AG09309 (cell line): ENCODE measurements around the gene ELAVL2.

Source experiments
- DNase-seq: peaks from one replicate; pipeline ENCODE4 v3.0.0-alpha.2; 2010; ENCODE audit warnings: low read depth
- H3K4me3 ChIP-seq: 2 replicates; pipeline ENCODE4 v1.5.1; 2011; ENCODE audit warnings: mild to moderate bottlenecking, low read depth, low read length, moderate library complexity; ENCODE audit not compliant: control insufficient read depth
- TF ChIP-seq, protein P1 (sequence below): IDR thresholded peaks from 2 replicates; pipeline ENCODE4 v1.5.1; 2011; ENCODE audit warnings: mild to moderate bottlenecking, low read depth, low read length, inconsistent platforms; ENCODE audit not compliant: insufficient read depth, control insufficient read depth; ENCODE audit errors: missing control alignments

The ELAVL2 gene

DNA sequence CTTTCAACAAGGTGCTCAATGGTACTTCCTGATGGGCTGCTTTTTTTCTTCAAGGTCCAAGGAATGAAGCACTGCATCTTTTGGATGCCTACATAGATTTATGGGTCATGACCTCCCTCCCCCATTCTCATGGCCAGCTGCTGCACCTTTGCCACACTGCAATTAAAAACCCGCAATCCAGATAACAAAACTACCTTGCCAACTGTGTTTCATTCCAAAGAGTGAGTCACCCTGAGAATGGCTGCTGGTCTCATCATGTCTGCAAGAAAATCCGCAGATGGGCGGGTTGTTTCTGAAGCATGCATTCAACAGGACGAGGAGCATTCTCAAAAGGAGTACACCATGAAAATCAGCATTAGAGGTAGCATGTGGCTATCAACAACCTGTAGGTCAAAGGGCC lies 139.8 kb downstream of the ELAVL2 start:
- TF ChIP-seq, protein P1, sequence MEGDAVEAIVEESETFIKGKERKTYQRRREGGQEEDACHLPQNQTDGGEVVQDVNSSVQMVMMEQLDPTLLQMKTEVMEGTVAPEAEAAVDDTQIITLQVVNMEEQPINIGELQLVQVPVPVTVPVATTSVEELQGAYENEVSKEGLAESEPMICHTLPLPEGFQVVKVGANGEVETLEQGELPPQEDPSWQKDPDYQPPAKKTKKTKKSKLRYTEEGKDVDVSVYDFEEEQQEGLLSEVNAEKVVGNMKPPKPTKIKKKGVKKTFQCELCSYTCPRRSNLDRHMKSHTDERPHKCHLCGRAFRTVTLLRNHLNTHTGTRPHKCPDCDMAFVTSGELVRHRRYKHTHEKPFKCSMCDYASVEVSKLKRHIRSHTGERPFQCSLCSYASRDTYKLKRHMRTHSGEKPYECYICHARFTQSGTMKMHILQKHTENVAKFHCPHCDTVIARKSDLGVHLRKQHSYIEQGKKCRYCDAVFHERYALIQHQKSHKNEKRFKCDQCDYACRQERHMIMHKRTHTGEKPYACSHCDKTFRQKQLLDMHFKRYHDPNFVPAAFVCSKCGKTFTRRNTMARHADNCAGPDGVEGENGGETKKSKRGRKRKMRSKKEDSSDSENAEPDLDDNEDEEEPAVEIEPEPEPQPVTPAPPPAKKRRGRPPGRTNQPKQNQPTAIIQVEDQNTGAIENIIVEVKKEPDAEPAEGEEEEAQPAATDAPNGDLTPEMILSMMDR, result no peak
- H3K4me3 ChIP-seq, result no peak overlapping the region
- DNase-seq, result no peak

DNA sequence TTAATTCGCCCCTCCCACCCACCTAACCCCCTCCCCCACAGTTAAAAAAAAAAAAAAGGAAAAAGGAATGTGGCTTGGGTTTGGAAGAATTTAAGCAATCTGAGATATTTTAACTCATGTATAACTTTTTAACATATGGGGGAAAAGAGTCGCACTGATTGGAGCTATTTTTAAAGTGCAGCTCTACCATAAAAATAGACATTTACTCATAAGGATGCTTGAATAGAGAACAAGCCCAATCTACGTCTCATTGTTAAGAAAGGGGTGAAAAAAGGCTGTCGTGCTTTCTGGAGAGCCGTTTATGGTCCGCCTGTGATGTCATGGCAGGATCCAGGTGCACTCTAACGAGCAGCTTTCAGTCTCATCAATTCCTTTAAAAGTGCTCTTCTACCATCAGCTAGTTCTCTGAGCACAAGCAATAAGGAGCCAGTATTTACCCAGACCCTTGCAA lies 142.4 kb downstream of the ELAVL2 start:
- TF ChIP-seq, protein P1, result no peak
- DNase-seq, result no peak
- no peak overlapping the region for H3K4me3 ChIP-seq

DNA sequence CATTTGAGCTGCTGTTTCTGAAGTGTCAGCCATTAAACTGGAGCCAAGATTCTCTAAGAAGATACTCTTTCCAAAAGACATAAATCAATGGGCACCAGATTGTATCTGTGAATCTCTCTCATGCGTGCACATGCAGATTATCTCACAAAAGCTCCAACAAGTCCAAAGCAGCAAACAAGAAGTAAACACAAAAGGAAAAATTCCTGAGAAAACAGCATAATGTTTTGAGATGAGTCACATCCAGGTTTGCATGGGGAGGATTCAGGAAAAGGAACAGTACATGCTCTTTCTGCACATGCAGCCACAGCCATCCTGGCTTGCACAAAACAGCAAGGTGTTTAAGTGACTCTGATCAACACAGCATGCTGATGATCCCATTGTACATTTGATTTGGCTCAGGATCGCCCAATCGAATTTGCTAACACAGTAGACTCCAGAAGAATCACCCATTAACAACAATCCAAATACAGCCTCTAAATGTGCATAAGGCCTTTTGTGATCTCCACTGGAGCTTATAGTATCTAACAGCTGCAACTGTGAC lies 143.1 kb downstream of the ELAVL2 start:
- H3K4me3 ChIP-seq, result no peak overlapping the region
- TF ChIP-seq, protein P1, result no peak
- DNase-seq, result no peak

DNA sequence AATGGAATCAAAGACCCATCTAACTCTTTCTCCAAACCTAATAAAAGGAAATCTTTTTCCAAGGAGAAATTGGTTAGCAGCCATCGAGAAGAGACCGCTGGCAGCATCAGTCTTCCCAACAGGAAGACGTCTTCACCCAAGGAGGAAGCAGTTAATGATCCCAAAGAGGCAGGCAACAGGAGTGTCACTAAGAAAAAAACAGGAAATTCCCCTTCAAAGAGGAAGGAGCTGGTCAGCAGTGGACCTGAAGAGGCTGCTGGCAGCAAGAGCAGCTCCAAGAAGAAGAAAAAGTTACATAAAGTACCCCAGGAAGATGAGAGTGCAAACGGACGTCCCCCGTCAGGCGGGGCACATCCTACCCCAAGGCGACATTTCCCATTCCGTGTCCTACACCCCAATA lies 143.7 kb downstream of the ELAVL2 start:
- TF ChIP-seq, protein P1, result no peak

DNA sequence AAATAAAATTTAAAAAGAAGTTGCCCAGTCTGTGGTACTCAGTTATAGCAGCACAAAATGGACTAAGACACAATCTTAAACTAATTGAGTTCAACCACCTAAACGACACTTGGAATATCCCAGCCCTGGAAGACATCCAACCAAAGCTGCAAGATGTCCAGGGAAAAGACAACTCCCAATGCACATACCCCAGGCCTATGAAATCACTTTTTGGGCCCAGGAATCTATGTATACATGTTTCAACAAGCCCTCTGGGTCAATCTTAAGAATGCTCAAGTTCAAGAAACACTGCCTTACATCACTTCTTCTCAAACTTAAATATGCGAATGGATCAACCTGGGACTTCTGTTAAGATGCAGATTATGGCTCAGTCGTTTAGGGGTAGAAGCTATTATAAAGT lies 148.6 kb downstream of the ELAVL2 start:
- TF ChIP-seq, protein P1, result no peak
- H3K4me3 ChIP-seq, result no peak overlapping the region
- DNase-seq, result no peak

More for the DNA sequence above, 143.7 kb downstream of the ELAVL2 start:
- no peak for DNase-seq
- no peak overlapping the region for H3K4me3 ChIP-seq

DNA sequence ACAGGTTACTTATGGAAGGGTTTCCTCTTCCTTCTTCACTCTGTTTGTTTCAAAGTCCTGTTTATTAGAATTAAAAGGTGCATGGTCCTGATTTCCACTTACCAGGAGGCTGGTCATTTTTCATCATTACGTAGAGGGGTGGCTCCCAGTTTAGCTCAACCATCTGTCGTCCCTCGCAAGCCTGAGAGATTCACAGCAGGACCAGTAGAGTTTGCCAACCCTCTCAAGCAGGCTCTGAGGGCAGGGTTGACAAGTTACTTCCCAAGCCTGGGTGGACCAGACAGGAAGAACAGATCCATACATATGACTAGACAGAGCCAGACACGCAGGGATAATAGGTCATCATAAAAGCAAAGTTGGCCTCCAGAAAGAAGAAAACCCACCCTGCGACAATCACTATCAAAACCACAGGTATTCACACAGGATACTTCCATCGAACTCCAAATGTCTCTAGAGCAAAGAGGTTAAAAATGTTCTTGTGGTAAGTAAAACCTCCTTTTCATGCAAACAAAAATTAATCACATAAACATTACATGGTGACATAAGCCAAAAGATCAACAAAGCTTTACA lies 151.9 kb downstream of the ELAVL2 start:
- TF ChIP-seq, protein P1, result no peak
- no peak overlapping the region for H3K4me3 ChIP-seq
- no peak for DNase-seq

DNA sequence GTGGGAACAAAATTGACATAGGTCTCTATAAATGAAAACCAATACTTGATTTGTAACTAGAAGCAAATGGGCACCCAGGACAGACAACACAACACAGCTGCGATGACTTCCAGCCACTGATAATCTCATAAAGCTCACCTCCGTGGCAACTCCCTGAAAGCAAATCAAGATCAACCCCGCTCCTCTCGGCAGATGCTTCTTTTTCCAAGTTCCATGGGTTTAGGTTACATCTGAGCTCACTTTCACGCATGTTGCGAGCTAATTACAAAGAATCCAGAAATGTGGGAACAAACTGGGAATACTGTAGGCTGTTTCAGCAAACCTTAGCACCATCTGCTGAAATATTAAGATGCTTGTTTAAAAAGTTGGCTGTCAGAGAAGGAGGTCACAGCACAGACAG lies 153.9 kb downstream of the ELAVL2 start:
- TF ChIP-seq, protein P1, result no peak
- H3K4me3 ChIP-seq, result no peak overlapping the region
- no peak for DNase-seq
